ENCODE results near the gene PCNX2. TPM values are rescaled to one million over a fixed set of nuclear protein-coding genes. Genes with fewer than 3 reads are reported as not detected.
A peak's percentile ranks its signal among the peaks of the same experiment; 100 is the strongest.

PCNX2 gene, protein sequence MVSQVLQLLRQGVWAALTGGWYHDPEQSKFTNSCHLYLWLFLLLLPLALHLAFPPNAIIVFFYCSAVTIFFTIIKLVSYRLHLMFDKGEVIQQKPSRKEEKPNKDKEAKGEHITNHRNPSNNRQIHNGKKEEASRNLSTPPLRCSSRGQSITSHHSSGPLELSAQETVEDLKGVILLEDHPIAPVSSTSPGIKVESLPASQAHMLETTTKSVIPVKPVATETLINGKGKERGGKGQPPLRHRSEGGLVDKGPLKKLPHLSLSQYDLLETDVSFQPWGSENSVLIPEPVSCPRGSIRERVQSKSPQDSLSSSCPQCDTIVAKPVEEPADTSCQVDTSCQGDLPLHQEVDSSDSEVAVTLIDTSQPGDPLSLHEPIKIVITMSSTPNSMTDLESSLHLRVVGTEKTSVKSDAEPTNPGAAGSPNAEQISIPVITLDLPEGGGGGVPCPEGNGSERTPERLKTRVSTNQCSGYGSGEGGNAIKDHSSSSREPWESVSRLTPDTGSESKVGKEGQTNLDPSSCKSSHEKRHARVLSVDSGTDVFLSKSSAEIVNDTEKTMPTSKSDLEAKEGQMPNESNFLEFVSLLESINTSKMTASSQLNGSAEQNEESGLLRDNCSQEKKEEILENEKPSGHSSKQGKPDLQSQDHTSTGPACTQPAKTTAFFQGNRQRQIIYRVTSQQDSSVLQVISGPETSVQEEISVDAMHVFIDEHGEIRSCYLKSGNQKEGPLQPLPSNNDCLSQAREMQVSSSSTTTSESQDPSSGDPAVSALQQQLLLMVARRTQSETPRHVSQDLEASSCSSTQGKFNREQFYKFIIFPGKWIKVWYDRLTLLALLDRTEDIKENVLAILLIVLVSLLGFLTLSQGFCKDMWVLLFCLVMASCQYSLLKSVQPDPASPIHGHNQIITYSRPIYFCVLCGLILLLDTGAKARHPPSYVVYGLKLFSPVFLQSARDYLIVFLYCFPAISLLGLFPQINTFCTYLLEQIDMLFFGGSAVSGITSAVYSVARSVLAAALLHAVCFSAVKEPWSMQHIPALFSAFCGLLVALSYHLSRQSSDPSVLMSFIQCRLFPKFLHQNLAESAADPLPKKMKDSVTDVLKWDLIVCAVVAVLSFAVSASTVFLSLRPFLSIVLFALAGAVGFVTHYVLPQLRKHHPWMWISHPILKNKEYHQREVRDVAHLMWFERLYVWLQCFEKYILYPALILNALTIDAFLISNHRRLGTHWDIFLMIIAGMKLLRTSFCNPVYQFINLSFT (N-terminal part only)
- 9.9 and 15.0 TPM in 2 replicates for total RNA-seq (2014; rRNA removed; shearing (Covaris generic))

DNA sequence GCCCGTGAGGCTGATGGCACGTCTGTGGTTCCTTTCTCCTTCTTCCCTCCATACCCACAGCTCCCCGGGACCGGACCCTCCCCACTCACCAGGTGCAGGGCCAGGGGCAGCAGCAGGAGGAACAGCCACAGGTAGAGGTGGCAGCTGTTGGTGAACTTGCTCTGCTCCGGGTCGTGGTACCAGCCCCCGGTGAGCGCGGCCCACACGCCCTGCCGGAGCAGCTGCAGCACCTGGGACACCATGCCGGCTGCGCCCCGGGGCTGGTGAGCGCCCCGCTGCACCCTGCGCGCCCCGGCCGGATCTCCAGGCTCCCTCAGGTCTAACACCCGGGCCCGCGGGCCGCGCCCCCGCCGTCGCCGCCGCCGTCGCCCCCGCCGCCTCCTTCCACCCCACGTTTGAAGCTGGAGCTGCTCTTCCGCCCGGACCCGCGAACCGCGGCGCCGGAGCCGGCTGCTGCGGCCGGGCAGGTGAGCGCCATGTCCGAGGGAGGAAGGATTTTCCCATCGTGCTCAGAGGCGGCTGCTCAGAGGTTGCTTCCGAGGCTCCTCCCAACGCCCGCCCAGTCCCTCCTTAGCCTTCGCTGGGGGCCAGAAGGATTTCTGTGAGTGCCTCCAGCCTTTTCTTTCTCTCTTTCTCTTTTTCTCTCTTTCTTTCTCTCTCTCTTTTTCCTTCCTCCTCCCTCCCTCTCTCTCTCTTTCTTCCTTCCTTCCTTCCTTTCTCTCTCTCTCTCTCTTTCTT lies at the start of gene PCNX2:
PCNX2 (minus strand) TSS at position 489 of the 738 bp plus-strand sequence; CDS start at position 242, 247 bp downstream.
- peak; percentile 84 for DNase-seq (ENCODE audit: low read depth)

DNA sequence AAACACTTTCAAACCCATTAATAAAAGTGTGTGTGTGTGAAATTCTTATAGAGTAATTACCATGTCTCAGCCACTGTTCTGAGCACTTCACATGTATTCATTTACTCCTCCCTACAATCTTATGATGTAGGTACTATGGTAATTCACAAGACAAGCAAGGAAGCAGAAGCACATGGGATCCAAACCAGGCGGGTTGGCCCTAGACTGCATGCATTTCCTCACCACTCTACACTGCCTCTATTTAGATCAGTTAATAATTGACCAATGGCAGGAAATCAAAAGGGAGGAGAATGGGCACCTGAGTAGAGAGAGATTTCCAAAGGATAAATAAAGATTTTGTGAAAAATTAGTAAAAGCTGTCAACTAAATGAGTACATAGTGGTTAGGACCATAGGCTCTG lies 47.7 kb upstream of the PCNX2 start:
- DNase-seq (ENCODE audit: low read depth) = no peak

DNA sequence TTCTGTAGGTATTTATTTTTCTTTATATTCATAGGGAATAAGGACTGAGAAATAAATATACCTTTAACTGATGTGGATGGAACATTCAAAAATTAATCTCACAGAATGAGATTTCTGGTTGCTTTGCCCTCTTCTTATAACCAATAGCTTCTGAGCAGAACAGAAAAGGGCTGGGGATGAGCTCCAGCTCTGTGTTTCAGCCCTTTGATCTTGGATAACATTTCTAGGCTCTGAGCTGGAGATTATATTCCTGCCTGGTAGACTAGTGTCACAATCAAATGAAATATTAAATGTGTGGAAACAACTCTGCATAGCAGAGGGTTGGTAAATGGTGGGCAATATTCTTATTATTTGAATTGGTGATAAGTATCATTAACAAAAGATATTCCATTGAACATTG lies 46.6 kb upstream of the PCNX2 start:
- no peak for DNase-seq (ENCODE audit: low read depth)

DNA sequence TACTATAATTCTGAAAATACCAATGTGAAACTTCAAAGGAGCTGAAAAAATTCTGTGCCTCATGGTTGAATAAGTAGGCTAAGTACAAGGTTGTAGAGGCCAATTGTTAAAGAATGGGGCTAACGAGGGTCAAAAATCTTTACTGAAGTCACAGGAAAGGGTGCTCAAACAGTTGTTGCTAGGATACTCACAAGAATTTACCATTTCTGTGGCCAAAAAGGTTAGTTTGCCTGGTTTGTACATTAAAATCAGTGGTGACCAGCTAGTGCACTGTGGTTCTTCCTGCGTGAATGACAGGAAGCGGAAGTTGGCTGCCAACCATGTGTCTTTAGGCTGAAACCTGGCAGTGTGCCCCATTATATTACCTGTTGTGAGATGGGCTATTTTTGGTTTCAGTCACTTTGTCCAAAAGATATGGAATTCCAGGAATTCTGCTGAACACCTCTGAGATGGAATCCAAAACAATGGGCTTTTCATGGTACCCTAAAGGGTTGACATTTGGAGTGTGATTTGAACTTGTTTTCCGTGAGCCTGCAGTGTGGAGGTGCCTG lies 45.5 kb upstream of the PCNX2 start:
- DNase-seq (ENCODE audit: low read depth) = no peak

DNA sequence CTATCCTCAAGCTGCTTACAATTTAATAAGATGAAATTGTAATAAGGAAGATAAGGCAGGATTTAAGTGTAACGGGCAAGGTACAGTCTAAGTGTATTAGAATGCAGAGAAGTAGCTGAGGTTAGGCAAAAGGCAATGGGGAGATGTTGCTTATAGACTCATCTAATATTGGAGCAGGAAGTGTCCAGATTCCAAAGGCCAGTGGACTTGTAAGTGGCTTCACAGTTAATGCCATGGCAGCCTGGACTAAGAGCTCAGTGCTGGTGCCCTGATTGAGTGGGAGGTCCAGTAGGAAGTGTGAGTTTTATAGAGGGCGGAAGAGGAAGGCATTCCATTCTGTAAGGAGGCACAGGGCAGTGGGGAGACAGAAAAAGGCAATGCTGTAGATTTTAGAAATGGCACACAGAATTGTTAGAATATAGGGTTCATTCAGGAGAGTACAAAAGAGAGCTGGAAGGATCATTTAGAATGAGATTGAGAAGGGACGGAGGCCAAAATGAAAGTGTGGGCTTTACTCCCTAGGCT lies 44.6 kb upstream of the PCNX2 start:
- no peak for DNase-seq (ENCODE audit: low read depth)

DNA sequence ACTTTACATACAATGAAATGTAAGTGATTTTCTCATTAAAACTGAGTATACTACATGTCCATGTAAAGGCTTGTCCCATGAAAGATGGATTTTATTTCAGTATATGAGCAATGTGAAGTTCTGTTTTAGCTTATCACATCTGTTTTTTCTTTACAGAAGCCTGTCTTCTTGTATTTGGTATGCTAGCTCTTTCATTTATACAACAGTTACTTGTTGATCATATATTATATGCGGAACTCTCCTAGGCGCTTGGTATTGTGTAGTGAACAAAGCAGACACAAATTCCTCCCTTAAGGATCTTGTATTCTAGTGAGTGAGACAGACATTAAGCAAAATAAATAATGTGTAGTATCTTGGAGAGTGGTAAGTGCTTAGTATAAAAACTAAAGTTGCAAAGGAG lies 42.6 kb upstream of the PCNX2 start:
- DNase-seq (ENCODE audit: low read depth) = no peak

DNA sequence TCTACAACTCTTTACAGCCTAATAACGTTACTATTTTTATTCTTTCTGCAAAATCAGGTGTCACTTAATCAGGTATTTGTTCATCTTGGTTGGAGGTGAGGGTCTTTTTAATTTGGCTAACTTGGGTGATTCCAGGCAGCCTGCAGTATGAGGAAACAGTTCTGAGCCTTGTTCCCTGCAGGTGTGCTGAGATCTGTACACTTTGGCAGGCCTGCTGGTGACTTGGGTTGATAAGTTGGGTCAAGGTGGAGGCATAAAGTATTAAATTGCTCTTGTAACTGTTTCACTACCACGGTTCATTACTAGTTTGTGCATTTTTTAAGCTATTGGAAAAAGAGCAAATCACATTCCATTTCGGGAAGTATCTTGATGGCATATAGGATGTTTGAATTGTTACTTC lies 42.0 kb upstream of the PCNX2 start:
- DNase-seq (ENCODE audit: low read depth) = no peak

DNA sequence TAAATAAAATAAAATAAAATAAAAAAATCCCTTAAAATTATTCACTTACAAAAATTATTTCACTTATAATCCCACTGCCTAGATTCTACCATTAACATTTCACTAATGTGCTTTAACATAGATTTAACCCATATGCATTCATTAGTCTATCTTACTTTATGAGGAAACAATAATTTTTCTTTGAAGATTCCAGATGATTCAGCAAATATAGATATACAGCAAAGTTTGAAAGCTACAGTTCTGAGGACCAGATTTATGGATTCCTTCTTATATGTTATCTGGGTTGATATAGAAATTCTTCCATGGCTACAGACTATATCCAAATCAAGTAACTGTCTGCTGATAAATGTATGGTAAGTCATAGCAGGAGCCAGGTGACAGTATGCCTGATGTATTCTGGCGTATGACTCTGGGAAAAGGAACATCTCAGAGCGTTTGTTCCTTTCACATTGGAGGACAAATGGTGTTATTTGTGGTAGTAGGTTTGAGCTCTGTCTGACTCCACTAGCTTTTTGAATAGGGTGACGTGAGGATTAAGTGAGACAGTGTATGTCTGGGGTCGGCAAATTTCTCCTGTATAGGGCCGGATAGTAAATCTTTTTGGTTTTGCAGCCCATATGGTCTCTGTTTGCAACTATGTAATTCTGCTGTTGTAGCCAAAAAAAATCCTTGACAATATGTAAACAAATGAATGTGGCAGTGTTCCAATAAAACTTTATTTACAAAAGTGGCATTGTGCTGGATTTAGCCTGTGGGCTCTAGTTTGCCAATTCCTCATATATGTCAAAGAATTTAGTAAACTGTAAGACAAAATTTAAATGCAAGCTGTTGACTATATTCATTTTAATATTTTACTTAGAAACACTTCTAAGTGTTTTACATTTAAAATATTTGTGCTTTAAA lies 41.3 kb upstream of the PCNX2 start:
- no peak for DNase-seq (ENCODE audit: low read depth)

DNA sequence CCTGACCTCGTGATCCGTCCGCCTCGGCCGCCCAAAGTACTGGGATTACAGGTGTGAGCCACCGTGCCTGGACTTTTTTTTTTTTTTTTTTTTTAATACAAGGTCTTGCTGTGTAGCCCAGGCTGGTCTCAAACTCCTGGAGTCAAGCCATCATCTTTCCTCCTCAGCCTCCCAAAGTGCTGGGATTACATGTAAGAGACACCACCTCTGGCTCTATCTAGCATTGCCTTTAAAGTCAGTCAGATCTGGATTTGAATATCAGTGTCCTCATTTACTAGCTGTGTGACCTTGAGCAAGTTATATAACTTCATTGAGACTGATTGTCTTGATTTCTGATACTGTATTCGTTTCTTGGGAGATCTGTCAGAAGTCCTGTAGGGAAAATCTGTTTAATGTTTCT lies 38.6 kb upstream of the PCNX2 start:
- DNase-seq (ENCODE audit: low read depth) = no peak

DNA sequence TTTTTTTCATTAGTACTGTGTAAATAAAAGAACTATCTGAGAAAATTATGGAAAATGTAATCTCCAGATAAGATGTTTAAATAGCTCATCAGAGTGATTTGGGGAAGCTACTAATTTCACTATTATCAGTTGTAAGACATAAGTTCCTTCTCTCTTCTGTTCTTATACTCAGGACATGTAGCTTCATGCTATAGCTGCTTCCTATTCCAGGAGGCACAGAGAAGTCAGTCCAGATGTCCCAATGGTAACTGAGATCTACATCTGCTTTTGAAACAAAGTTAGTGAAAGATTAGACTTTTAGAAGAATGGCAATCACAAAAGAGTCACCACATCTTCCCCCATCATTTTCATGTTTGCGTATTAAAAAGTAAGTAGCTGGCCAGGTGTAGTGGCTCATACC lies 37.6 kb upstream of the PCNX2 start:
- DNase-seq (ENCODE audit: low read depth) = no peak

DNA sequence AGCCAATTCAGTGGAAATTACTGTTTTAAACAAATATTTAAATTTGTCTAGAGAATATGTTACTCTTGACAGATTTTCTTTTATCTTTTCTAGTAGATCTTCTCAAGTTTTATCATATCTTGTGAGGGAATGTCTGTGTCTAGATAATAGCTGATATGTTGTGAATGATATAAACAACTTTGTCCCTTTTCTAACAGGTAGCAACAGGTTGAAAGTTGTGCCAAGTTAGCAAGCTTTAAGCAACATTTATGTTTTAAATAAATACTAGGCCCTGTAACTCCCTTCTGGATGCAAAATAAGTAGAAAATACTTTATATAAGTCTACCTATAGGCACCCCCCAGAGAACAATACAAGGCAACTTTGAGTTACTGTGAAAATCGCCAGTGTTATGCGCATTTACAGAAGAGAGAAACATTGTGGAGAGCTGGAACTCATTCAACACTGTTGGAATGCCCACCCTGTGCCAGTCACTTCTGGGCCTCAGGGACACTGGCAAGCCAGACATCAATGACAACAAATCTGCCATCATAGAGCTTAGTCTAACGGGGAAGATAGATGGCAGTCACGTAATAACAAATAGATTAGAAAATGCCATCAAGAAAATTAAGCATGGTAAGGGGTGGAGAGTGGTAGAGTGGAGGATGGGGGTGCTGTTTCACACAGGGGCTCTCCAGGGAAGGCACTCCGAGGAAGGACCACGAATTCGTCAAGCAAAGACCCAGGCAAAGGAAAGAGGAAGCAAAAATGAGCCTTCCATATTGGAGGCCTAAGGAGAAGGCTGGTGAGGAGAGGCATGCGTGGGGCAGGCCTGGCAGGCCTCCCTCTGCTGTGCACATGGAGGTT lies 36.4 kb upstream of the PCNX2 start:
- no peak for DNase-seq (ENCODE audit: low read depth)

DNA sequence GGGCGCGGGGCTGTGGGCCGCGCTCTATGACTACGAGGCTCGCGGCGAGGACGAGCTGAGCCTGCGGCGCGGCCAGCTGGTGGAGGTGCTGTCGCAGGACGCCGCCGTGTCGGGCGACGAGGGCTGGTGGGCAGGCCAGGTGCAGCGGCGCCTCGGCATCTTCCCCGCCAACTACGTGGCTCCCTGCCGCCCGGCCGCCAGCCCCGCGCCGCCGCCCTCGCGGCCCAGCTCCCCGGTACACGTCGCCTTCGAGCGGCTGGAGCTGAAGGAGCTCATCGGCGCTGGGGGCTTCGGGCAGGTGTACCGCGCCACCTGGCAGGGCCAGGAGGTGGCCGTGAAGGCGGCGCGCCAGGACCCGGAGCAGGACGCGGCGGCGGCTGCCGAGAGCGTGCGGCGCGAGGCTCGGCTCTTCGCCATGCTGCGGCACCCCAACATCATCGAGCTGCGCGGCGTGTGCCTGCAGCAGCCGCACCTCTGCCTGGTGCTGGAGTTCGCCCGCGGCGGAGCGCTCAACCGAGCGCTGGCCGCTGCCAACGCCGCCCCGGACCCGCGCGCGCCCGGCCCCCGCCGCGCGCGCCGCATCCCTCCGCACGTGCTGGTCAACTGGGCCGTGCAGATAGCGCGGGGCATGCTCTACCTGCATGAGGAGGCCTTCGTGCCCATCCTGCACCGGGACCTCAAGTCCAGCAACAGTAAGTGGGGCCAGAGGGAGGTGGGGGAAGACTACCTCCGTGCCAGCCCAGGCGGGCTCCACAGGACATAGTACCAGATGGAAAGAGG lies 32.8 kb upstream of the PCNX2 start:
- DNase-seq (ENCODE audit: low read depth) = peak; percentile 44

DNA sequence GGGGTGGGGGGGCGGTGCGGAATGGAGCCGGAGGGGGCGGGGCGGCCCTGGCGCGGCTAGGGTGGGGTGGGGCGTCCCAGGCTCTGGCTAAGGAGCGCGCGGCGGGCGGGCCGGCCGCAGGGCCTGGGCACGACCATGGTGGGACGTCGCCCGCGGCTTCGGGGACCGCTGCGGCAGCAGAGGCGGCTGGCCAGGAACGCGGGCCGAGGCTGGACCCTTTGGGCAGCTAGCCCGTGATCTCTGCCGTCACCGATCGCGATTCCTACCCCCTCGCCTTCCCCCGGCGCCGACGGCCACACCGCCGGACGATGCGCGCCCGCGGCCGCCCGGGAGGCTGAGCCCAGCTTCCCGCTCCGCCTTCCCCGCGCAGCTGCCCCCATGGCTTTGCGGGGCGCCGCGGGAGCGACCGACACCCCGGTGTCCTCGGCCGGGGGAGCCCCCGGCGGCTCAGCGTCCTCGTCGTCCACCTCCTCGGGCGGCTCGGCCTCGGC lies 32.2 kb upstream of the PCNX2 start, which contains the start of gene MAP3K21:
MAP3K21 (plus strand) TSS at position 74 of the 491 bp plus-strand sequence; CDS start at position 379, 305 bp downstream.
- DNase-seq (ENCODE audit: low read depth) = no peak

DNA sequence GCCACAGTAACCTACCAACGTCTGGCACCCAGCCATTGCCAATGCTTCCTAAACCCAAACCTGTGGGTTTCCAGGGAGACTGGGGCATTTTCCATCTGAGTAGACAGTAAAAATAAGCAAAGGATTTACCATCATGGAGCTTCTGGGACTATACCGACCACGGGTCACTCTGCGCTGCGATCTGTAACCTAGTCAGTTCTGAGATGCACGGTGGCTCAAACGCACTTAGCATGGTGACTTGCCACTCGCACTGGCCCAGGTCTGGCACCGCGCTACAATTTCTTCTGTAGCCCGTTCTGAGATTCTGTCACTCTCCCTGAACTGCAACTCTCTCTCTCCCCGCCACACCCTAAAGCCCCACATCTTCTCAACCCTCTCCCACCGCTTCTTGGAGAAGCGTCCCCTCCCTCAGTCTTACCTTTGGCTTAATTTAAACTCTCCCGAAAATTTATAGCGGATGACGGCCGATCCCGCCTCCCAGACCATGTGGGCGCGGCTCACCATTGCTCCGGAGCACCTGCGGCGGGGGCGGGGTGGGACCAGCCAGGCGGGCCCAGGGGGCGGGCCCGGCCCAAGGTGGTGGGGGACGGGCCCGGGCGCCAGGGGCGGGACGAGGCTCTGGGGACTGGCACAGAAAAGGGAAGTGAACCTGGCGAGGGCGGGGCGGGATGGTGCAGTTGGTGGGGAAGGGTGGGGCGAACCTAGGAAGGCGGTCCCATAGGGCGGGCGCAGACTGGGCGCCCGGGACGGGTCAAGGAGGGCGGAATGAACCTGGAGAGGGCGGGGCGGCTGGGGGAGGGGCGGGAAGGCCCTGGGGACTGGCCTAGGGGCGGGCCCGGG lies 31.5 kb upstream of the PCNX2 start:
- peak; percentile 93 for DNase-seq (ENCODE audit: low read depth)

DNA sequence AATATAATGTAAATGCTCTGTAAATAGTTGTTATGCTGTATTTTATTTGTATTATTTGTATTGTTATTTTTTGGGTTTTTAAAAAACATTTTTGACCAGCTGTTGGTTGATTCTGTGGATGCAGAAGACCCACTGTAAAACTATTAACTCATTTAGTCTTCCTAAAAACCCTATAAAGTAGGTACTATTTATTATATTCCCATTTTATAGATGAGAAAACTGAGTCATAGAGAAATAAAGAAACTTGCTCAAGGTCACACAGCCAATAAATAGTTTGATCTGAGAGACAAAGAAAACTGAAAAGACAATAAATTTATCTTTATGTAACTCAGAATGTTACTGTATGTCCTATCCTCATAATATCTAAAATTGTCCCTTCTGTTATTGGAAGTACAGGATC lies 30.8 kb upstream of the PCNX2 start:
- no peak for DNase-seq (ENCODE audit: low read depth)

DNA sequence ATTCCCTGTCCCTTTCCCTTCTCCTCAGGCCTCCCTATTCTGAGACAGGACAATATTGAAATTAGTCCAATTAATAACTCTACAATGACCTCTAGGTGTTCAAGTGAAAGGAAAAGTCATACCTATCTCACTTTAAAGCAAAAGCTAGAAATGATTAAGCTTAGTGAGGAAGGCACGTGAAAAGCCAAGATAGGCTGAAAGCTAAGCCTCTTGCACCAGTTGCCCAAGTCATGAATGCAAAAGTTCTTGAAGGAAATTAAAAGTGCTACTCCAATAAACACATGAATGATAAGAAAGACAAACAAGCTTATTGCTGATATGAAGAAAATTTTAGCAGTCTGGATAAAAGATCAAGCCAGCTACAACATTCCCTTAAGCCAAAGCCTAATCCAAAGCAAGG lies 28.2 kb upstream of the PCNX2 start:
- DNase-seq (ENCODE audit: low read depth) = no peak

DNA sequence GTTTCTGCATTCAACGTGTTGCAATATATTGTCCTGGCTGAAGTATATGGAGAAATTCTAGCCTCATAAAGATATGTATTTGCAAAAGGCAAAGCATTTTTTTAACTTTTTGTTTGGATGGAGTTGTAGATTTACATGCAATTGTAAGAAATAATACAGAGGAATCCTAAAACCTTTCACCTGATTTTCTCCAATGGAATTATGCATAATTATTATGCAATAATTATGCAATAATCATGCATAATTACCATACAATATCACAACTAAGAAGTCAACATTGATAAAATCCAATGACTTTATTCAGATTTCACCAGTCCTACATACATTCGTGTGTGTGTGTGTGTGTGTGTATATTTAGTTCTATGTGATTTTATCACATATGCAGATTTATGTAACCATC lies 24.5 kb upstream of the PCNX2 start:
- DNase-seq (ENCODE audit: low read depth) = no peak
